Inflammatory macrophage (primary cell): ENCODE data around the gene PRPF38B.
"Not testable (repeated sequence)": the region's sequence is repeated elsewhere in the genome, so short reads cannot be mapped to it uniquely, and the experiment has no call there.

Experiments
- DNase-seq, 2 donors: peaks; one replicate each; pipeline ENCODE4 v3.0.0-alpha.2; 2020 to 2022
- total RNA-seq, 18 experiments: gene quantifications; one replicate each; lab custom pipeline; 2026; ENCODE audit warnings: mixed read lengths in 6 of 18, inconsistent platforms in 2 of 18; lab: John Stamatoyannopoulos, UW

The PRPF38B gene, protein sequence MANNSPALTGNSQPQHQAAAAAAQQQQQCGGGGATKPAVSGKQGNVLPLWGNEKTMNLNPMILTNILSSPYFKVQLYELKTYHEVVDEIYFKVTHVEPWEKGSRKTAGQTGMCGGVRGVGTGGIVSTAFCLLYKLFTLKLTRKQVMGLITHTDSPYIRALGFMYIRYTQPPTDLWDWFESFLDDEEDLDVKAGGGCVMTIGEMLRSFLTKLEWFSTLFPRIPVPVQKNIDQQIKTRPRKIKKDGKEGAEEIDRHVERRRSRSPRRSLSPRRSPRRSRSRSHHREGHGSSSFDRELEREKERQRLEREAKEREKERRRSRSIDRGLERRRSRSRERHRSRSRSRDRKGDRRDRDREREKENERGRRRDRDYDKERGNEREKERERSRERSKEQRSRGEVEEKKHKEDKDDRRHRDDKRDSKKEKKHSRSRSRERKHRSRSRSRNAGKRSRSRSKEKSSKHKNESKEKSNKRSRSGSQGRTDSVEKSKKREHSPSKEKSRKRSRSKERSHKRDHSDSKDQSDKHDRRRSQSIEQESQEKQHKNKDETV
- 14.4 to 50.9 (median 32.4) reads per million in 18 experiments for total RNA-seq

DNA sequence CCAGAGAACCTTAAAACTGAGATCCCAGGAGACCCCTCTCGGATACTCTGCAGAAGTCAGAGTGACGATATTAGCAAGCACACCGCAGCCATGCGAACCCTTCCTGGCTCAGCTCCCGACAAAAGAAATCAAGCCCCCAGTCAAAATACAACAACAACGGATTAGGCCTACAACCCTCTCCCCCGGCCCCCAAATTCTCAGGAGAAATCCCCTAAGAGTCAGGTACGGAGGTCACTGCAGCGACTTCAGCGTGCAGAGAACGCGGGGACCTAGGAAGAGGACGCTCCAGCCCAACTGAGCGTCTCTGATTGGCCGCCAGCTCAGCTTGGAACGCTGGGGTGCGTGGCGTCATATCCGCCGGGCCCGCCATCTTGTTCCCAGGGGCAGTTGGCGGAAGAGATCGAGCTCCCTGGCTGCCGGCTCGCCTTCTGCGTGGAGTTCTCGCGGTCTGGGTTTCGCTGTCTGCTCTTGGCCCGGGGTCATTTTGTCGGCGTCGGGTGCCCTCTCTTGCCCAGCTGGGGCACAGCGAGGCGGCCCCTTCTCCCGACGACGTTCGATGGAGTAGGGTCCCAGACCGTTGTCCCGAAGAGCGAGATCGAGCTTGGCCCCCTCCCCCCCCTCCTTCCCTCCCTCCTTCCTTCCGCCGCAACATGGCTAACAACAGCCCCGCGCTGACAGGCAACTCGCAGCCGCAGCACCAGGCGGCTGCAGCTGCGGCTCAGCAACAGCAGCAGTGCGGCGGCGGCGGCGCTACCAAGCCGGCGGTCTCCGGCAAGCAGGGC, at the start of gene PRPF38B:
TSS of gene PRPF38B (plus strand) at position 369 of the 782 bp plus-strand sequence. CDS start at position 651, 282 bp downstream.
- DNase-seq: peak; percentile 89 to 93

DNA sequence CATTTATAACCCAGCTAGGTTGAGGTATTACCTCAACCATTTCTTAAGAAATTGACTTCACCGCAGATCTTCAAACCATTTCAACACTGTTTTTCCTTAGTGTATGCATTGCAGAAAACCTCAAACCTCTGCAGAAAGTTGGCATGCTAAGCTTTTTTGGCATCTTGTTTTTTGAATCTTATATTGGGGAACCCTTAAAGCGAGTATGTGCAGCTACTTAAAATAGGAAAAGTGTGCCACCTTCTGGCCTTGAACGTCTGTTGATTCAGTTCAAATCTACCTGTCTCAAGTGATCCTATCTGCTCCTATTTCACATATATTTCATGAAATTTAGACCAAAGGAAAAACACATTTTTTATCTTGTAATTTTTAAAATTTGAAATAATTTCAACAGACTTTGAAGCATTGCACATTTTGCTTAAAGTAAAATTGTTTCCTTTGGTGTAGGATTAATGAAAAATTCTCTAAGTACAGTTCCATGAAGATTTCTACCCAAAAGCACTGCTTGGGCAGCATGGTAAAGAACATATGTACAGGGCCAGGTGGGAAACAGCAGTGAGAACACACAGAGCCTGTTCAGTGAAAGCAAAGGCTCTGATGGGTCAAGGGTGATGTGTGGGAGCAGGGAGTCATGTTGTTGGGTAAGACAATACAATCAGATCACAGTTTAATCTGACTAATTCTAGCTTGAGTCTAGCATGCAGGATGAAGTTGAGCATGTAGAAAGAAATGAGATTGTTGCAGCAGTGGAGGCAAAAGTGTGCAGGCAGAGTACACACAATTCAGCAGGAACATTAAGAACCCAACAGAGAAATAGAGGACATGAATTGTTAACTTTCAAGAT, 48.4 kb upstream of the PRPF38B start:
- DNase-seq: peak; percentile 77 to 81

DNA sequence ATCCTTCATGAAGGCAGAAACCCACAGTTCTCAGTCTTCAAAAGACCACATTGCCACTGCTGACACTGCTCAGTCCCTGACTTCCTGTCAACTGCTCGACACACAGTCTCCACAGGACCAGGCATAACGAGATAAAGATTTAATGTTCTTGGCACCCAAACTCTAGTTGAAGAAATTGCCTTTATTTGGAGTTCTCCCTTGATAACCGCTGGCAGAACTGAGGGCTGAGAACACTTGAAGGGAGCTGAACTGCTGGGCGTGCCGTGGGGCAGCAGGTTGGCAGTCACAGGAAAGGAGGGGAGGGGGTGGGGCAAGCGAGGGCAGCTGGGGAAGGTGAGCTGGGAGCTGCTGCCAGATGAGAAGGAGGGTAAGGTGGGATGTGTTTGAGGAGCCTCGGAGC, 47.1 kb upstream of the PRPF38B start:
- peak in 1 of 2 donors; percentile 8 for DNase-seq

DNA sequence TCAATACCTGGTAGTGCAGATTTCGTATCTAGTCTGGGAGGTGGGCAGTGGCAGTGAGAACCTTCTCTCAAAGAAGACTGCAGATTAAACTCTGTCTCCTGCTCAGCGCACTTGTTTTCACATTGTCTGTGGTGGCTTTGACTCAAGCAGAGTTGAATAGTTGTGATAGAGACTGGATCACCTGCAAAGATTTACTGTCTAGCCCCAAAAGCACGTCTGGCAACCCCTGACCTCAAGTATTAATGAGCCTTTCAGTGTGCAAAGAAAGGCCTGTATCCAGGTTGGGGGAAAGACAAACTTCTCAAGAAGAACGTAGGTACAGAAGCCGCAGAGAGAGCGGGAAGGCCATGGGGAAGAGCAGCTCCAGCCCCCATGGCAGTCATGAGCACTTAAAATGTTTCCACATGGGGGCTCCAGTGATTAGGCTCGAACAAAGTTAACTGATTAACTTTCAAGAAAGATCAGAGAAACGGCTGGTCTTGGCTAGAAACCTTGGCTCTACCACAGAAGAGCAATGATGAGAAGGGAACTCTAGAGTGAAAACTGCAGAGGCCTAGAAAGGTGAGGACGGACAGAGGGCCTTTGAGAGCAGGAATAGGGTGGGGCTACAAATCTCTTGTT, 46.4 kb upstream of the PRPF38B start:
- no peak for DNase-seq

DNA sequence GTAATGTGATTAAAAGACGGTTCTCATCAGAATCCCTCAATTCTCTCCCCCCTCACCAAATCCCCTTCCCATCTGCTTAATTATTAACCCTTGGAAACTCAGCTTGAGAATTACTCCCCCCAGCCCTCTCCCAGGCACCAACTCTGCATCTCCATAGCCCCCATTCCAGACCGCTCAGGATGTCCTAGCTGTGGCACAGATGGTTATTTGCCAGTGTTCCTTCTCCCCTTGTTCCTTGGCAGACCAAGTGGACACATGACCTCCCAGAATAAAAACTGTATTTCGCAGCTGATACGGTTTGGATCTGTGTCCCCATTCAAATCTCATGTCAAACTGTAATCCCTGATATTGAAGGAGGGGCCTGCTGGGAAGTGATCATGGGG, 45.9 kb upstream of the PRPF38B start:
- no peak for DNase-seq

DNA sequence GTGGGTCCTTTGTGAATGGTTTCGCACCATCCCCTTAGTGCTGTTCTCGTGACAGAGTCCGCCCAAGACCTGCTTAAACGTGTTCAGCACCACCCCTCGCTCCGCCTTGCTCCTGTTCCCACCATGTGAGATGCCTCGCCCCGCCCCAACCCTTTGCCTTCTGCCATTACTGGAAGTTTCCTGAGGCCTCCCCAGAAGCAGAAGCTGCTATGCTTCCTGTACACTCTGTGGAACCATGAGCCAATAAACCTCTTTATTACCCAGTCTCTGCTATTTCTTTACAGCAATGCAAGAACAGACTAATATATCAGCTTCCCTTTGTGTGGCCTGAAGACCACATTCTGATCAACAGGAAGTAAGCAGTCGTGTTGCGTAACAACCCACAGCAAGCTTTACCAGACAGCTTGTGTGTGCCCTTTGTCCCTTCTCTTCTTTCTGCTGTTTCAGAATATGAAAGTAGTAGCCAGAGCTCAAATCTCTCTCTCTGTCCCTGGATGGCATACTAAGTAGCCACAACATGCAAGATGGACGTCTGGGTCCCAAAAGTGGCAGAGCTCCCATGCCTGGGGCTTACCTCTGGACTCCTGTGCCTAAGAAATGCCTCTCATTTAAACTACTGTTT, 45.4 kb upstream of the PRPF38B start:
- peak; percentile 96 to 98 for DNase-seq

DNA sequence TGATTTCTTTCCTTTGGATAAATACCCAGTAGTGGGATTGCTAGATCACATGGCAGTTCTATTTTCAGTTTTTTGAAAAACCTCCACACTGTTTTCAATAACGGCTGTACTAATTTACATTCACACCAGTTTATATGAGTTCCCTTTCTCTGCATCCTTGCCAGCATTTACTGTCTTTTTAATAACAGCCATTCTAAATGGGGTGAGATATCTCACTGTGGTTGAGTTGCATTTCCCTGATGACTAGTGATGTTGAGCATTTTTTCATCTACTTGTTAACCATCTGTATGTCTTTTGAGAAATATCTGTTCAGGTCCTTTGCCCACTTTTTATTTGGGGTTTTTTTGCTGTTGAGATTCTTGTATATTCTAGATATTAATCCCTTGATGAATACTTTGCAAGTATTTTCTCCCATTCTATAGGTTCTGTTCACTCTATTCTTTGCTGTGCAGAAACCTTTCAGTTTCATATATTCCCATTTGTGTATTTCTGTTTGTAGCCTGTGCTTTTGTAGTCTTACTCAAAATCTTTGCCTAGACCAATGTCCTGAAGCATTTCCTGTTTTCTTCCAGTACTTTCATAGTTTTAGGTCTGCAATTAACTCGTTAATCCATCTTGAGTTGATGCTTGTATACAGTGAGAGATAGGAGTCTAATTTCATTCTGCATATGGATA, 38.5 kb upstream of the PRPF38B start:
- no peak for DNase-seq

DNA sequence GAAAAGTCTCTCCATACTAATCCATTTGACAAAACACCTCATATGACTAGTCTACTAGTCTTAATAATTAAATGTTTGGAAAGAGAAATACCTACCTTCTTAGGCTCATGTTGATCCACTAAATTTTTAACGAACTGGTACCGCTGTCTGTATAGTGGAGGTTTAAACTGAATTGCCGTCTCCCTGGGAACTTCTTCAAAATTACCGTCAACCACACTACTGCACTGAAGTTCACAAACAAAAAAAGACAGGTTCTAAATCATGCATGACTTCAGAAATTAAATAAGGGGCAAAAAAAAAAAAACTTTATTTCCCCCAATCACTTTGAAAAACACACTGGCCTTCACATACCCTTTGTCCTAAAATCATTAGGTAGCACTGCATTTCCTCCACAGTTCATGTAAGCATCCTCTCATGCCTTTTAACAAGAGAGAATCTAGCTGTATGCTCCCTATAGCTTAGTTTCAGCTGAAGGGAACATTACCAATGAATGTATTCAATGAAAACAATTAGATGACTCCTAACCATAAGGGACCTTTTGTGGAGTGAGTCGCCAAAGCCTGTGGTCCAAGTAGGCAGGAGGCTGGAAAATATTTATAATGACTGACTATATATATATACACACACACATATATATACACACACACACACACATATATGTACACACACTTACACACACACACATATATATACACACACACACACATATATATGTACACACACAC, 34.6 kb upstream of the PRPF38B start:
- DNase-seq: no peak

DNA sequence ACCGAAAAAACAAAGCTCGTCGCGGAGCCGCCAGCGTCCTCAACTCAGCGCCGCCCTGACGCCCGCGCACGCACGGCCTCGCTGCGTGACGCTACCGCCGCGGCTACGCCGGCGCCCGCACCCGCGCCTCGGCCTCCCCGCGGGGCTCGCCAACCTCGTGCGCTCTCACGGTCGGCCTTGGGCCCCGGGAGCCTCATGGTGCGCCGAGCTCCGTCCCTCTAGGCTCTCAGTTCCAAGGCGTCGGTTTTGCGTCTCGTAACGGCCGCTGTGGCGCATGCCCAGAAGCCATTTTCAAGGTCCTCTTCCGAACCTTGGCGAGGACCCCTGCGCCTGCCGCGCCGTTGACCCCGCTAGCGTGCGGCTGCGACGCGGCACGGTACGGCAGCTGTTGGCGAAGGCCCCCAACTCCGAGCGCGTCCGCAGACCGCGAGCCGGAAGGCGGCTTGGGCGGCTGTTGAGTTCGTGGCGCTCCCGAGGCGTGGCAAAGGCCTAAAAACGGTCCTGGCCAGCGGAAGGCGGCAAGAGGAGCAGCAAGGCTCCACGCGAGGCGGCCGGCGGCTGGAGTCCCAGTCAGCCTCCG, 31.0 kb upstream of the PRPF38B start, which contains the start of gene HENMT1:
TSS of gene HENMT1 (minus strand) at position 64 of the 580 bp plus-strand sequence. CDS start 1,209 bp downstream, outside the sequence.
- DNase-seq: peak; percentile 78 to 84

DNA sequence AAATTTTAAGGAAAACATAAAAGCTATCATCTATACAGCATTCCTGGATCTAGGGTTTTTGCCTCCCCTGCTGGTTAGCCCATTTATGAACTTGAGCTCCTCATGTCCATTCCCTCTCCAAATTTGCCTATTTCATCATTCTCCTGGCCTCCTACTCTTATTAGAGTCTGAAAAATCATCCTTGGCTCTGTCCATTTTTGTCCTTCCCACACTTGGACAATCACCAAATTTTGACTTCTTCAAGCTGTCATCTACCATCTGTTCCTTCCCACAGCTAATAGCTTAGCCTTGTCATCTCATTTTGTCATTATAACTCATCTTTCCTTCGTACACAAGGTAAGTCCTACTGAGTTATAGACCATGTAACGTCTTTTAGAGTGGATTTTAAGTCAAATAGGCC, 29.0 kb upstream of the PRPF38B start:
- DNase-seq: no peak

DNA sequence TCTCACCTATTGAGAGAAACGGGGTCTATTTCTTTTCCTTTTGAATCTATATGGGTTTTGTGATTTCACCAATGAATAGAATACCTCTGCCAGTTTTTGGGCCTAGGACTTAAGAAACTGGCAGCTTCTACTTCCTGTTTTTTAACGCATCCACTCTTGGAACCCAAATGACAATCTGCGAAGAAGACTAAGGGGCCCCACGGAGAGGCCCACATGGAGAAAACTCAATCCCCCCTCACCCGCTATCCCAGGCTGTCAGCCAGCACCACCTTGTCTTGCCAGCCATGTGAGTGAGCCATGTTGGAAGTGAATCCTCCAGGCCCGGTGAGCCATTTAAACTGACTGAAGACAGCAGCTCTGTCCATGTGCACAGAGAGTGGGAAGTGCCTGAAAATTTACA, 27.6 kb upstream of the PRPF38B start:
- DNase-seq: no peak

DNA sequence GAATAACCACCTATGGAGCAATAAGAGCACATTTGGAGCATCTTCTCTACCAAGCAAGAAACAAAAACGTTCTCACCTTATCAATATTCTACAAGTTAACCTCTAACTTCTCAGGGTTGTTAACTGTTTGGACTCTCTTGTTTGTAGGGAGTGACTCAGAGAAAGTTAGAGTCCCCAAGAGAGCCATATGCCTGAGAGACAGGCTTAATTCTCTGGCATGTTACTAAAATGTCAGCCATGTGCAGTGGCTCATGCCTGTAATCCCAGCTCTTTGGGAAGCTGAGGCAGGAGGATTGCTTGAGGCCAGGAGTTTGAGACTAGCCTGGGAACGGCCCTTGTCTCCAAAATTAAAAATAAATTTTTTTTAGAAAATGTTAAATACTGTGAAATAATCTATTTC, 27.0 kb upstream of the PRPF38B start:
- DNase-seq: no peak

DNA sequence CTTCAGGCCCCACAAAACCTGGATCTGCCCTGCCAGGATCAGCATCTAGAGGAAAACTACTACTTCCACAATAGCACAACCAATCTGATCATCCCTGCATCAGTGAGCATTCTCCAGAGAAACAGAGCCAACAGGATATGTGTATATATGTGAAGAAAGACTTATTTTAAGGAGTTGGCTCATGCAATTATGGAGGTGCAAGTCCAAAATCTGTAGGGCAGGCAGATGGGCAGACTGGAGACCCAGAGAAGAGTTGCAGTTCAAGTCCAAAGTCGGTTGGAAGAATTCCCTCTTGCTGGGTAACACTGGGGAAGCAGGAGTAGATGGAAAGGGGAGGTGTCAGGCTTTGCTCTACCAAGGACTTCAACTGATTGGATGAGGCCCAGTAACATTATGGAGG, 26.3 kb upstream of the PRPF38B start:
- DNase-seq: no peak

DNA sequence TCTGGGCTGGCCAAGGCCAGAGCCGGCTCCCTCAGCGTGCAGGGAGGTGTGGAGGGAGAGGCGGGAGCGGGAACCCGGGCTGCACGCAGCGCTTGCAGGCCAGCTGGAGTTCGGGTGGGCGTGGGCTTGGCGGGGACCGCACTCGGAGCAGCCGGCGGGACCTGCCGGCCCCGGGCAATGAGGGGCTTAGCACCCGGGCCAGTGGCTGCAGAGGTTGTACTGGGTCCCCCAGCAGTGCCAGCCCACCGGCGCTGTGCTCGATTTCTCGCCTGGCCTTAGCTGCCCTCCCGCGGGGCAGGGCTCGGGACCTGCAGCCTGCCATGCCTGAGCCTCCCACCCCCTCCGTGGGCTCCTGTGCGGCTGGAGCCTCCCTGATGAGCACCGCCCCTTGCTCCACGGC, 24.7 kb upstream of the PRPF38B start:
- DNase-seq: not testable (repeated sequence)

DNA sequence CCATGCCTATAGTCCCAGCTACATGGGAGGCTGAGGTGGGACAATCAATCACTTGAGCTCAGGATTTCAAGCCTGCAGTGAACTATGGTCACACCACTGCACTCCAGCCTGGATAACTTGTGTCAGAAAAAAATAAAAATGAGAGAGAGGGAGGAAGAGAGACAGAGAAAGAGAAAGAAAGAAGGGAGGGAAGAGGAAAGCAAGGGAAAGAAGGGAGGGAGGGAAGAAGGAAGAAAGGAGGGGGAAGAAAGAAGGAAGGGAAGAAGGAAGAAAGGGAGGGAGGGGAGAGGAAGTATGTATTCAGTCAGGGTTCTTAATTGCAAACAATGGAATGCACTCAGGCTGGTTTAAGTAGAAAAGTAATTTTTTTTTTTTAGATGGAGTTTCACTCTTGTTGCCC, 23.3 kb upstream of the PRPF38B start:
- DNase-seq: no peak

DNA sequence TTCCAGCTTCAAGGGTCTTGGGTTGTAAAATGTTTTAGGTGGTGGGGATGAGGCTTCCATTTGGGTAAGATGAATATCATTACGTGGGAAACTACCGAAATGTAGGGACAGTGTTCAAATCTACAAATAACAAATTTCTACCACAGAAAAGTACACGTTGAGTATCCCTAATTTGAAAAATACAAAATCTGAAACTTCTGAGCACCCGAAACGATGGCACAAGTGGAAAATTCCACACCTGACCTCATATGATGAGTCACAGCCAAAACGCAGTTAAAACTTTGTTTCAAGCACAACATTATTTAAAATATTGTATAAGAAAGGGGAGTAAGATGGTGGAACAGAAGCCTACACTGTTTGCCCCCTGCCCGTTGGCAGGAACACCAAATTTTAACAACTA, 22.4 kb upstream of the PRPF38B start:
- DNase-seq: no peak

DNA sequence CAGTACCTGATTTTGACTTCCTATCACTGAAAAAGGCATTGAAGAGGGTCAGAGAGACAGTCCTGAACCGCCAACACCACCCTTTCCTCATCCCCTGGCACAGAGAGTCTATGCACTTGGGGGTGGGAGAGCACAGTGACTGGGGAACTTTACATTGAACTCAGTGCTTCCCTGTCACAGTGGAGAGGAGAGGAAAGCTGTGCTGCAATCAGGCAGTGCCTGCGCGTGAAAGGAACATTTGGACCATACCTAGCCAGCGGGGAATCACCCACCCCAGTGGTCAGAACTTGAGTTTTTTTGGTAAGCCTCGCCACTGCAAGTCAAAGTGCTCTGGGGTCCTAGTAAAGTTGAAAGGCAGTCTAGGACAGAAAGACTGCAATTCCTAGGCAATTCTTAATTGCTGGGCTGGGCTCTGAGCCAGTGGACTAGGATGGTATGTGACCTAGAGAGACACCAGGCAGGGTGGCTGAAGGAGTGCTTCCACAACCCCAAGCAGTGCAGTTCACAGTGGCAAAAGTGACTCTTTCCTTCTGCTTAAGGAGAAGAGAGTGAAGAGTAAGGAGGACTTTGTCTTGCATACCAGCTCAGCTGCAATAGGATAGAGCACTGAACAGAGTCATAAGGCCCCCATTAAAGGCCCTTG, 21.9 kb upstream of the PRPF38B start:
- no peak for DNase-seq

DNA sequence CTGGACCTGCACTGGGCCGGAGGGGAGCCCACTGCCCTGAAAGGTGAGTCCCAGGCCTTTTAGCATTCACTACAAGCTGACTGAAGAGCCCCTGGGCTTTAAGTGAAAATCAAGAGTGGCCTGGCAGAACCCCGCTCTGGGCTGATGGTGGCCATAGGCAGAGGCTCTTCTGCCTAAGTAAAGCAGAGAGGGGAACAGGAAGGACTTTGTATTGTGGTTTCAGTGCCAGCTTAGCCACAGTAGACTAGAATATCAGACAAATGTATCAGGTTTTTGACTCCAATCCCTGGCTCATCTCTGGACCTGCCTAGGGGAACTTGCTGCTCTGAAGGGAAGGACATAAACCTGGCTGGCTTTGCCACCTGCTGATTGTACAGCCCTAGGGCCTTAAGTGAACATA, 21.0 kb upstream of the PRPF38B start:
- no peak for DNase-seq

DNA sequence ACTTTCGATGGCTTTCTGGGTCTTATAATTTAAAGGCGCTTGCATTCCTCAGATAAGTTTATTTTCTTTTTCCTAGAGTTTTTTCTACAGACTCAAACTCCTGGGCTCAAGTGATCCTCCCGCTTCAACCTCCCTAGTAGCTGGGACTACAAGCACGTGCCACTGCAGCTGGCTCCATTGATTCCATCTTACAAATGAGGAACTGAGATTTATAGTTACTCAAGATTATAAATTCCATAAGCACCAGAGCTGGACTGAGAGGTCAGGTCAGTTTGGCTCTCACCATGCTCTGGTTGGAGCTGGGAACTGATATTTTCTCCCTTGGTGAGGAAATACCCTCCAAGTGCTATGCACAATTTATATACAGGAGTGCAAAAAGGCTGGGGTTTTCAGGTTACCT, 13.4 kb upstream of the PRPF38B start:
- DNase-seq: peak; percentile 27 to 54
